ENCODE data around the gene CPO.

GRCh38 chr2:207015901-207016300 lies 76.6 kb downstream of the CPO start:
- TF ChIP-seq, protein P1, sequence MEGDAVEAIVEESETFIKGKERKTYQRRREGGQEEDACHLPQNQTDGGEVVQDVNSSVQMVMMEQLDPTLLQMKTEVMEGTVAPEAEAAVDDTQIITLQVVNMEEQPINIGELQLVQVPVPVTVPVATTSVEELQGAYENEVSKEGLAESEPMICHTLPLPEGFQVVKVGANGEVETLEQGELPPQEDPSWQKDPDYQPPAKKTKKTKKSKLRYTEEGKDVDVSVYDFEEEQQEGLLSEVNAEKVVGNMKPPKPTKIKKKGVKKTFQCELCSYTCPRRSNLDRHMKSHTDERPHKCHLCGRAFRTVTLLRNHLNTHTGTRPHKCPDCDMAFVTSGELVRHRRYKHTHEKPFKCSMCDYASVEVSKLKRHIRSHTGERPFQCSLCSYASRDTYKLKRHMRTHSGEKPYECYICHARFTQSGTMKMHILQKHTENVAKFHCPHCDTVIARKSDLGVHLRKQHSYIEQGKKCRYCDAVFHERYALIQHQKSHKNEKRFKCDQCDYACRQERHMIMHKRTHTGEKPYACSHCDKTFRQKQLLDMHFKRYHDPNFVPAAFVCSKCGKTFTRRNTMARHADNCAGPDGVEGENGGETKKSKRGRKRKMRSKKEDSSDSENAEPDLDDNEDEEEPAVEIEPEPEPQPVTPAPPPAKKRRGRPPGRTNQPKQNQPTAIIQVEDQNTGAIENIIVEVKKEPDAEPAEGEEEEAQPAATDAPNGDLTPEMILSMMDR (IDR thresholded peaks at IDR 0.05 in 4 of 5, conservative IDR thresholded peaks at IDR 0.05 in 1 of 5), result no peak
- TF ChIP-seq POLR2A (IDR thresholded peaks at IDR 0.05), result no peak
